DMS 273 (cell line): ENCODE data around the gene H3-3A.
"Not testable (repeated sequence)": the region's sequence is repeated elsewhere in the genome, so short reads cannot be mapped to it uniquely, and the experiment has no call there.

Source experiments
- DNase-seq: peaks from one replicate; lab custom pipeline; 2025; ENCODE audit not compliant: unreplicated experiment; lab: John Stamatoyannopoulos, UW

H3-3A gene

DNA sequence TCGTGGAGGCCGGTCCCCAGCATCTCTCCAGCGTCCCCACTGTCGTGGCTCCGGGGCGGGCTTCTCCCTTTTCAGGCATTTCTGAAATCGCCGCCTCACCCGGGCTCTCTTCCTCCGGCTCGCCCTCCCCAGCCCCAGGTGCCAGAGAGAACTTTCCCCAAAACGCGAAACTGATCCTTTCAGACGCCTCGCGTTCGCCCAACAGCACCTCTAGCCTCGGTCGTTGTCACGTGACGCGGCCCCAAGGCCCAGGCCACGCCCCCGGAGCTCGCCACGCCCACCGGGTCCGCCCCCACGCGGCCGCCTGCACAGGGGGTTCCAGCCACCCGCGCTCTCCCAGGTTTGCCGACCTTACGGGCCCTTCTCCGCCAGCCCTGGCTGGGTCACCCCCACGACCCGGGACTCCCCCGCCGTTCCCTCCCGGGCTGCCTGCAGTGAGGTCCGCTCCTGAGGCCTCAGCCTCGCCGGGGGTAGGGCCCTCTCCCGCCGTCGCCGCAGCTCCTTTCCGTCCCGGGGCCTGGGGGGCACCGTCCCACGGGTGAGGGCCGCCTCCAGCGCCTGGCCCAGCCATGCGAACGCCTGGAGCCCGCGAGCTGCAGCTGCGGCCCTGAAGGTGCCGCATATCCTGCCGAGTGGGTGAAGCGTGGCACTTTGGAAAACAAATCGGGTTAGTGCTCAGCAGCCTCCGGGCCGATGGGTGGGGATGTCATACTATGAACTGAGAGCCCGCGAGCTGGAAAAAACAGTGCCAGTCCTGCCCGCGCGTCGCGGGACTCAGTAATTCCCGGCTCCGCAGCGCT is 21.0 kb downstream of the H3-3A start:
- peak; percentile 96 for DNase-seq

DNA sequence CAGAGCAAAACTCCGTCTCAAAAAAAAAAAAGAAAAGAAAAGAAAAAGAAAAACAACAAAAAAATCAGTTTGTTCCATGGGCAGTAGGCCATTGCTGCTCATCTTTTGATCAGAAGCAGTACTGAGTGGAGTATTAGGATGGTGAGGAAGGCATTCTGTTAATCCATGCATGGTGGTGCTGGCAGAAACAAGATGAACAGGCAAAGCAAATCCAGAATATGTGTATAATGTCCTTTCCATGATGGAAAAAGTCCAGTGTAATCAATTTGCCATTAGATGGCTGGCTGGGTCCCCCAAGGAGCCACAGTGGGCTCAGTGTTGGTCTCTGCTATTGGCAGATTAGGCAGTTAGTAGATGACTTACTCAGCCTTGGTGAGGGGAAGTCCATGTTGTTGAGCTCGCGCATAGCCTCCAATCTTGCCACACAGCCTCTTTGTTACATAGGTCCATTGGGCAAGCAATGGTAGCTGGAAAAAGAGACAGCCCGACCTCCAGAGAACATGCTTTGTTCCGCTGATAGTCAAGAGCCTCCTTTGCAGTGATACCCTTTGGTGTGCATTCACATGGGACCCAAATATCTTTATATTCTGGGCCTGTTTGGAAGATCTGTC is 23.3 kb downstream of the H3-3A start:
- DNase-seq = no peak

DNA sequence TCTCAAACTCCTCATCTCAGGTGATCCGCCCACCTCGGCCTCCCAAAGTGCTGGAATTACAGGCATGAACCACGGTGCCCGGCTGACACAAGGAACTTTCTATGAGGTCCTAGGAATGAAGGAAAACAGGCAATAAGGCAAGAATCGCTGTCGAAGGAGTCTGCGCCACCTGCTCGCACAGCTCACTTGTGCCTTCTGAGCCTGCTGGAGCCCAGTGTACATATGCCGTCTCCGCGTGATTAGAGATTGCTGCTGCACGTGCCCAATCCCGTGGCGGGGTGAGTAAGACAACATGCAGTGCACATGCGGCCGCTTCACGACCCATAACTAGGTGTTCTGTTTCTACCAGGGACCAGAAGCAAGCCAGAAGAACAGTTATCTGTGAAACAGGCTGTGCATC is 24.3 kb downstream of the H3-3A start:
- DNase-seq = peak; percentile 37

- DNase-seq = no peak
Observed at GRCh38 chr1:226091461-226091860, 28.9 kb downstream of the H3-3A start.

DNA sequence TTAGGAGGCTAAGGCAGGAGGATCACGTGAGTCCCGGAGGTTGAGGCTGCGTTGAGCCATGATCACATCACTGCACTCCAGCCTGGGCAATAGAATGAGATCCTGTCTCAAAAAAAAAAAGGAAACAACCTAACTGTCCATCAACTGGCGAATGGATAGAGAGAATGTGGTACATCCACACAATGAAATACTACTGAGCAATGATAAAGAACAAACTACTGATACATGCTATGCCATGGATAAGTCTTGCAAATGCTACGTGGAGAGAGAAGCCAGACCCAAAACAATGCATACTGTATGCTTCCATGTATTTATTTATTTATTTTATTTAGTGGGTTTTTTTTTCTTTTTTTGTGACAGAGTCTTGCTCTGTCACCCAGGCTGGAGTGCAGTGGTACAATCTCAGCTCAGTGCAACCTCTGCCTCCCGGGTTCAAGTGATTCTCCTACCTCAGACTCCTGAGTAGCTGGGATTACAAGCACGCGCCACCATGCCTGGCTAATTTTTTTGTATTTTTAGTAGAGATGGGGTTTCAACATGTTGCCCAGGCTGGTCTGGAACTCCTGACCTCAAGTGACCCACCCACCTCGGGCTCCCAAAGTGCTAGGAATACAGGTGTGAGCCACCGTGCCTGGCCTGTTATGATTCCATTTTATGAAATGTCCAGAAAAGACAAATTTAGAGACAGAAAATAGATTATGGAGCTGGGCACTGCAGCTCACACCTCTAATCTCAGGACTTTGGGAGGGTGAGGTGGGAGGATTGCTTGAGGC is 29.7 kb downstream of the H3-3A start:
- DNase-seq = not testable (repeated sequence)

GRCh38 chr1:226092965-226093364 is 30.4 kb downstream of the H3-3A start:
- no peak for DNase-seq

GRCh38 chr1:226093621-226094020 is 31.1 kb downstream of the H3-3A start:
- DNase-seq = no peak

- no peak for DNase-seq
Observed at GRCh38 chr1:226094451-226094850, 31.9 kb downstream of the H3-3A start.

DNA sequence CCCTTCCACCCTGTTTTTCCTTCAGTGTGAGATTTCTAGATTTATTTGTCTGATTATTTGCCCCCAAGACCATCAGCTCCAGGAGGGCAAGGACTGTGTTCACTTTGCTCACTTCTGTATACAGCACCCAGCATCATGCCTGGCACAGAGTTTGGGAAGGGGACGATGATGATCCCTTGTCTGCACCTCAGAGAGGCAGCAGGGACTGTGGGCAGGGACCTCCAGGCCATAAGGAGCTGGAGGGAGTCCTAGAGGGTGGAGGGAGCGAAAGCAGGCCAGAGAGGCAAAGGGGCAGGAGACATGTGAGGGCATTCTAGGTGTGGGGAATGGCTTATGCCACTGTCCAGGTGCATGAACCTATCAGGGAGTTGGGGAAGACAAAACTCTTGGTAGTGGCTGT is 32.8 kb downstream of the H3-3A start:
- no peak for DNase-seq

GRCh38 chr1:226097866-226098625 is 35.5 kb downstream of the H3-3A start:
- DNase-seq = no peak

GRCh38 chr1:226098870-226099835 is 36.6 kb downstream of the H3-3A start:
- DNase-seq = no peak

DNA sequence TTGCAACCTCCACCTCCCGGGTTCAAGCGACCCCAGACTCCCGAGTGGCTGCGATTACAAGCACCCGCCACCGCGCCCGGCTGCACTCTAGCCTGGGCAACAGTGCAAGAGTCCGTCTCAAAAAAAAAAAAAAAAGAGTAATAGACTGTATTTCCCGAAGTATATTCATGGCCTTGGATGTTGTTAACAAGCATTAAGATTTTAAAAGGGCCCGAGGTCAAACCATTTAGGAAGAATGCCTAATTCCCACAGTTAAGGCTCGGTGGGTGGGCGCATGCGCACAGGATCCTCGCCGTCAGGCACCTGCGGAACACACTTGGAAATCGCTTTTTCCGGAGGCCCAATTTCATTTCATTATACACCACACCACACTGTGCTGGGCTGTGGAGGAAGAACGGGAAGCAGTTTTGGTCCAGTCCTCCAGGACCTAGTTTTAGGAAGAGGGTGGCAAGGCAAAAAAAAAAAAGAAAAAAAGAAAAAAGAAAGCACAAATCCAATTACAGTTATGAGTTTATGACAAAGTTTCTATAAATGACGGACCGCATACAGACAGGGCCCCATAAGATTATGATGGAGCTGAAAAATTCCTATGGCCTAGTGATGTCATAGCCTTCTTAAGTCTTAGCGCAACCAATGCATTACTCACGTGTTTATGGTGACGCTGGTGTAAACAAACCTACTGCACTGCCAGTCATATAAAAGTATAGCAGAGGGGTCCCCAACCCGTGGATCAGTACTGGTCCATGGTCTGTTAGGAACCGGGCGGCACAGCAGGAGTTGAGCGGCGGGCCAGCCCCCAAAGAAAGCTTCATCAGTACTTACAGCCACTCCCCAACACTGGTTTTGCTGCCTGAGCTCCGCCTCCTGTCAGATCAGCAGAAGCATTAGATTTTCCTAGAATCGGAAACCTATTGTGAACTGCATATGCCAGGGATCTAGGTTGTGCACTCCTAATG is 38.2 kb downstream of the H3-3A start:
- DNase-seq = peak; percentile 57

DNA sequence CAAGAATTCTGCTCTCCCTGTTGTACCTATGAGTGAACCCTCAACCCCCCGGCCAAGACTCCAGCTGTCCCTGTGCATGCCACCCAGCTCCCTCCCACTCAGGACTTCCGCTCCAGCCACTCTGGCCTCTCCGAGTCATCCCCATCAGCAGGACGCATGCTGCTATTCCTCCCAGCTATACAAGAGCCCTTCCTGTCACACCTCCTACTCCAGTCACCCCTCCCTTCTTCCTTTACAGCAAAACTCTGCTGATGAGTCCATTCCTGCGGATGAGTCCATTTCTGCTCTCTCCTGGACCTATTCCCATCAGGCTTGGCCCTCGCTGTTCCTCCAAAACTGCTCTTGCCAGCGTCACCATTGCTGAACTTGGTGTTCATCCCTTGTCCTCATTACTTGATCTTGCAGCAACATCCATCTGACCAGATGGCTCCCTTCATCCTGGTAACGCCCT is 42.2 kb downstream of the H3-3A start:
- no peak for DNase-seq

DNA sequence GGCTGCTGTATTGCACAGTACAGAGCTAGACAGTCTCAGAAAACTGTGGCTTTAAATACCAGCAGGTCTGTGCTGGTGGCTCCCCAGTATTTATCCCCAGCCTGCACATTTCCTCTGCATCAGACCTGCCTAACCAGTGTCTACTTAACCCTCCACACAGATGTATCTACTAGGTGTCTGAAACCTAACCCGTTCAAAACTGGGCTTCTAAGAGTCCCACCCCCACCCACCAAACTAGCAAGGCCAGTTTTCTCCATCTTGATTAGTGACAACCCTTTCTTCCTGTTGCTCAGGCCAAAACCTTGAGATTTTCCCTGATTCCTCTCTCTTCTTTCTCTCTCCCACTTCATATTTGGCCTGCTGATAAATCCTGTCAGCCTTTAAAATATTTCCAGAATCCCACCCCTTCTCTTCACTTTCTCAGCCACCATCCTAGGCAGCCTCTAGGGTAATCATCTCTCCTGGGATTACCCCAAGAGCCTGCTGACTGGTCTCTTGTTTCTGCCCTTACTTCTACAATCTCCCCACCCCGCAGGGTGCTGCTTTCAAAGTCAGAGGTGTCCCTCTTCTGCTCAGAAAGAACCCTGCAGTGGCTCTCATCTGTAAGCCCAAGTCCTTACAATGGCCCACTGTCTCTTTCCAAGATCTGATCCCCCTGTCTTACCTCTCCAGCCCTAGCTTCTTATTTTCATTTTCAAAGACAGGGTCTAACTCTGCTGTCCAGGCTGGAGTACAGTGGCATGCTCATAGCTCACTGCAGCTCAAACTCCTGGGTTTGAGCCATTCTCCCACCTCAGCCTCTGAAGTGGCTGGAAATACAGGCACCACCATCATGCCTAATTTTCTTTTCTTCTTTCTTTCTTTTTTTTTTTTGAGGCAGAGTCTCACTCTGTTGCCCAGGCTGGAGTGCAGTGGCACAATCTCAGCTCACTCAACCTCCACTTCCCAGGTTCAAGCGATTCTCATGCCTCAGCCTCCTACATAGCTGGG is 45.2 kb downstream of the H3-3A start:
- DNase-seq = no peak

GRCh38 chr1:226108935-226109828 is 46.7 kb downstream of the H3-3A start:
- DNase-seq = peak; percentile 48

- DNase-seq = peak; percentile 99
Observed at GRCh38 chr1:226109829-226110248, 47.3 kb downstream of the H3-3A start.
